ENCODE results near the gene SAP30BP. TPM values are rescaled to one million over a fixed set of nuclear protein-coding genes. Genes with fewer than 3 reads are reported as not detected.

The SAP30BP gene
- polyA plus RNA-seq, 1 donor from 2014 or later: 119 TPM

DNA sequence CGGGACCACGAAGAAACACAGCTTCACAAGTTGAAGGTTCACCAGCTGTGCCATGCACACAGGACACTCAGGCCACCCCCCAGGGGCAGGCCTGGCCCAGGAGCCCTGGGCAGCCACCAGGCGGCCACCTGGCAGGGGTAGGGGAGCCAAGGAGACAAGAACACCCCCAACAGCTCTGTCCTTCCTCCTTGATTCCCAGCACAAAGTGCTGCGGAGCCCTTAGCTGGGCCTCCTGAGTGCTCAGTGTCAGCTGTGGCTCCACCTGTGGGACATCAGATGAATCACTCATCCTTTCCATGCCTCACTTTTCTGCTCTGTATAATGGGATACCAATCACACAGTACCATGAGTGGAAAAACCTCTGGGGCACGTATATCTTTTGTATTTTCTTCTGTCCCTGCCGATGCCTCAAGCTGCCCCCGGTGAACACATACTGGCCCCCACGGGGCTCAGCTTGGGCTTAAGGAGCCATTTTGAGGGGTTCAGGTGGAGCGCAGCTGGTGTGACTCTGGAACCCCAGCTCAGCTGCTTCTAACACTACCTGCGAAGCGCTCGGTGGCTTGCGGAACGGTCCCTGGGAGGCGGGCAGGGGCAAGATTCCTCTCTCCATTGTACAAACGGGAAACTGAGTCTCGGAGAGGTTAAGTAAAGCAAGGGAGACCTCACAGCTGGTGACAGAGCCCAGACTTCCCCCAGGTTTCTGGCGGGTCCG, 85.8 kb downstream of the SAP30BP start:
- no peaks in the 10 kb centered on the region for H3K9me3 Mint-ChIP-seq
- H3K36me3 Mint-ChIP-seq: no peaks in the 10 kb centered on the region
- no peaks in the 10 kb centered on the region for H3K27me3 Mint-ChIP-seq
- peak overlapping the region in 2 of 3 donors; percentile 60 to 81 for H3K27ac Mint-ChIP-seq
- H3K4me1 Mint-ChIP-seq: peaks cover 11 to 14% (median 12%) of the 10 kb centered on the region in 3 donors
- peak overlapping the region; percentile 77 to 93 (median 85) for H3K4me3 Mint-ChIP-seq

GRCh38 chr17:75753514-75754377, 86.6 kb downstream of the SAP30BP start:
- Mint-ChIP-seq H3K36me3 (no peaks in the 10 kb centered on the region), H3K4me3 (peak overlapping the region; percentile 77 to 93 (median 85)), H3K9me3 (no peaks in the 10 kb centered on the region), H3K27ac (no peak overlapping the region), H3K27me3 (no peaks in the 10 kb centered on the region), H3K4me1 (peaks cover 10 to 14% (median 12%) of the 10 kb centered on the region in 3 donors)

DNA sequence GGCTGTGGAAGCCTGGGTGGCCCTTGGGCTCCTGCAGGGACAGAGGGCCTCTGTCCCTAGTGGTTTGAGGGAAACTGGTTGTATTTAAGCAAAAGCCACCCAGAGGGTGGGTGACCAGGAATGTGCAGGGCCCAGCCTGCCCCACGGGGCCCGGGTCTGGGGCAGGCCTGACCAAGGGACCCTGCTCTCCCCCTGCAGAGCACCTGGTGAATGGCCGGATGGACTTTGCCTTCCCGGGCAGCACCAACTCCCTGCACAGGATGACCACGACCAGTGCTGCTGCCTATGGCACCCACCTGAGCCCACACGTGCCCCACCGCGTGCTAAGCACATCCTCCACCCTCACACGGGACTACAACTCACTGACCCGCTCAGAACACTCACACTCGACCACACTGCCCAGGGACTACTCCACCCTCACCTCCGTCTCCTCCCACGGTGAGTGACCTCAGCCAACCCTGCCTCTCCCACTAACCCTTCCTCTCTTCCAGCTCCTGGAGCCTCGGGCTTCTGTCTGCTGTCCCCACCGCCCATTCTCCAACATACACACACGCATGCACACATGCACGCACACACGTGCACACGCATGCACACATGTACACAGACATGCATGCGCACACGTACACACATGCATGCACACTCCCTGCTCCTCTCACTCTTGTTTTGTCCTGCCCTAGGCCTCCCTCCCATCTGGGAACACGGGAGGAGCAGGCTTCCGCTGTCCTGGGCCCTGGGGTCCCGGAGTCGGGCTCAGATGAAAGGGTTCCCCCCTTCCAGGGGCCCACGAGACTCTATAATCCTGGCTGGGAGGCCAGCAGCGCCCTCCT, 87.5 kb downstream of the SAP30BP start:
- Mint-ChIP-seq H3K27ac (peak overlapping the region in 1 of 3 donors; percentile 64), H3K4me1 (peaks cover 9 to 14% (median 10%) of the 10 kb centered on the region in 3 donors), H3K9me3 (no peaks in the 10 kb centered on the region), H3K36me3 (no peaks in the 10 kb centered on the region), H3K27me3 (no peaks in the 10 kb centered on the region), H3K4me3 (peak overlapping the region; percentile 59 to 94 (median 81))

DNA sequence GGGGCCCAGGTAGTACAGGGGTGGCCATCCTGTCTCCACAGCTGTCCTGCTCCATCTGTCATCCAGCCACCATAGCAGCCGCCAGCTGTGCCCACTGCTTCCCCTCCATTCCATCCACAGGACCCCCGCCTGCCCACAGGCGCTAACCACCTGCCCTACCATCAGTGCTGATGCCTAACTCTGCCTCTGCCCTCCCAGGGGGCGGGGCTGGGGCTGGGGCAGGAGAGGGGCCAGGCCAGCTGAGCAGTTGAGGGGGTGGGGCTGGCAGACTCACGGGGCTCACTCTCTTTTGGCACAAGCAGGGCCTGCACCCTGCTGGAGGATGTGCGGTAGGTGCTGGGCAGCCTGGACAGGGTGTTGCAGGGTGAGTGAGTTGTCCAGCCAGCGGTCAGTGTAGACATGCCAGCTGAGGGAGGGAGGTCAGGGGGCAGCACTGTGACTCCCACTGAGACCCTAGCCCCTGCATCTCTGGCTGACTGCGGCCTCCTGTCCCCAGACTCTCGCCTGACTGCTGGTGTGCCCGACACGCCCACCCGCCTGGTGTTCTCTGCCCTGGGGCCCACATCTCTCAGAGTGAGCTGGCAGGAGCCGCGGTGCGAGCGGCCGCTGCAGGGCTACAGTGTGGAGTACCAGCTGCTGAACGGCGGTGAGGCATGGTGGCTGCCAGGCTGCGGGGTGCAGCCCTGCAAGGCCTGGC, 88.2 kb downstream of the SAP30BP start:
- no peak overlapping the region for H3K27ac Mint-ChIP-seq
- H3K36me3 Mint-ChIP-seq: no peaks in the 10 kb centered on the region
- H3K9me3 Mint-ChIP-seq: no peaks in the 10 kb centered on the region
- peak overlapping the region in 3 of 4 donors; percentile 59 to 94 (median 76) for H3K4me3 Mint-ChIP-seq
- peaks cover 3 to 10% (median 5%) of the 10 kb centered on the region in 3 donors for H3K4me1 Mint-ChIP-seq
- H3K27me3 Mint-ChIP-seq: no peaks in the 10 kb centered on the region

GRCh38 chr17:75755990-75756389, 88.9 kb downstream of the SAP30BP start:
- Mint-ChIP-seq H3K27me3 (no peaks in the 10 kb centered on the region), H3K9me3 (no peaks in the 10 kb centered on the region), H3K4me3 (no peak overlapping the region), H3K4me1 (peaks cover 3 to 8% (median 5%) of the 10 kb centered on the region in 3 donors), H3K36me3 (no peaks in the 10 kb centered on the region), H3K27ac (no peak overlapping the region)

DNA sequence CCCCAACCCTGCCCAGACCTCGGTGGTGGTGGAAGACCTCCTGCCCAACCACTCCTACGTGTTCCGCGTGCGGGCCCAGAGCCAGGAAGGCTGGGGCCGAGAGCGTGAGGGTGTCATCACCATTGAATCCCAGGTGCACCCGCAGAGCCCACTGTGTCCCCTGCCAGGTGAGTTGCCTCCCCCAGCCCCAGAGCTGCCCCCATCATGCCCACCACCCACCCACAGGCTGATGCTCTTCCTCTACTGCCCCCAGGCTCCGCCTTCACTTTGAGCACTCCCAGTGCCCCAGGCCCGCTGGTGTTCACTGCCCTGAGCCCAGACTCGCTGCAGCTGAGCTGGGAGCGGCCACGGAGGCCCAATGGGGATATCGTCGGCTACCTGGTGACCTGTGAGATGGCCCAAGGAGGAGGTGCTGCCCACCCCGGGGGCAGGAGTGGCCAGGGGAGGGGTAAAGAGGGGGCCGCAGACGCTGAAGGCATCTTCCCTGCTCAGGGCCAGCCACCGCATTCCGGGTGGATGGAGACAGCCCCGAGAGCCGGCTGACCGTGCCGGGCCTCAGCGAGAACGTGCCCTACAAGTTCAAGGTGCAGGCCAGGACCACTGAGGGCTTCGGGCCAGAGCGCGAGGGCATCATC, 89.4 kb downstream of the SAP30BP start:
- no peaks in the 10 kb centered on the region for H3K36me3 Mint-ChIP-seq
- no peaks in the 10 kb centered on the region for H3K27me3 Mint-ChIP-seq
- no peaks in the 10 kb centered on the region for H3K9me3 Mint-ChIP-seq
- H3K27ac Mint-ChIP-seq: no peak overlapping the region
- H3K4me1 Mint-ChIP-seq: peaks cover 3 to 8% (median 5%) of the 10 kb centered on the region in 3 donors
- no peak overlapping the region for H3K4me3 Mint-ChIP-seq

DNA sequence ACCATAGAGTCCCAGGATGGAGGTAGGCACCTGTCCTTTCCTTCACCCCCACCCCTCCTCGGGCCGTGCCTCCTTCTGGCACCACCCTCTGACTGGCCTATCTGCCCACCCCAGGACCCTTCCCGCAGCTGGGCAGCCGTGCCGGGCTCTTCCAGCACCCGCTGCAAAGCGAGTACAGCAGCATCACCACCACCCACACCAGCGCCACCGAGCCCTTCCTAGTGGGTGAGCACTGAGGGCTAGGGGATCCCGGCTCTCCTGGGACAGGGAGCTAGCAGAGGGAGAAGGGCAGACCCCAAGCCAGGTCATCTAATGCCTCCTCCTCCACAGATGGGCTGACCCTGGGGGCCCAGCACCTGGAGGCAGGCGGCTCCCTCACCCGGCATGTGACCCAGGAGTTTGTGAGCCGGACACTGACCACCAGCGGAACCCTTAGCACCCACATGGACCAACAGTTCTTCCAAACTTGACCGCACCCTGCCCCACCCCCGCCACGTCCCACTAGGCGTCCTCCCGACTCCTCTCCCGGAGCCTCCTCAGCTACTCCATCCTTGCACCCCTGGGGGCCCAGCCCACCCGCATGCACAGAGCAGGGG, 90.0 kb downstream of the SAP30BP start:
- H3K27me3 Mint-ChIP-seq: no peaks in the 10 kb centered on the region
- peaks cover 3 to 8% (median 5%) of the 10 kb centered on the region in 3 donors for H3K4me1 Mint-ChIP-seq
- H3K36me3 Mint-ChIP-seq: no peaks in the 10 kb centered on the region
- H3K9me3 Mint-ChIP-seq: no peaks in the 10 kb centered on the region
- H3K27ac Mint-ChIP-seq: peak overlapping the region in 1 of 3 donors; percentile 16
- H3K4me3 Mint-ChIP-seq: no peak overlapping the region

Other genes starting within 250 kb of the SAP30BP start
- 19.5 TPM for gene TMEM94, start 210.7 kb upstream of the SAP30BP start, polyA plus RNA-seq
- gene CASKIN2, start 151.8 kb upstream of the SAP30BP start, polyA plus RNA-seq: not detected
- 34.9 TPM for gene TSEN54, start 150.8 kb upstream of the SAP30BP start, polyA plus RNA-seq
- gene LLGL2, start 141.6 kb upstream of the SAP30BP start, polyA plus RNA-seq: 21.8 TPM
- 2.4 TPM for gene MYO15B, start 79.5 kb upstream of the SAP30BP start, polyA plus RNA-seq
- 0.36 TPM for gene SMIM5, start 33.9 kb upstream of the SAP30BP start, polyA plus RNA-seq
- gene RECQL5, start 184 bp upstream of the SAP30BP start, polyA plus RNA-seq: 25.3 TPM
- gene ITGB4, start 54.1 kb downstream of the SAP30BP start, polyA plus RNA-seq: 0.48 TPM
- gene GALK1, start 97.9 kb downstream of the SAP30BP start, polyA plus RNA-seq: 18.6 TPM
- gene UNK, start 117.5 kb downstream of the SAP30BP start, polyA plus RNA-seq: 28.6 TPM
- gene UNC13D, start 177.1 kb downstream of the SAP30BP start, polyA plus RNA-seq: 42.0 TPM
- 131 TPM for gene WBP2, start 188.0 kb downstream of the SAP30BP start, polyA plus RNA-seq
- 12.4 TPM for gene TRIM47, start 211.2 kb downstream of the SAP30BP start, polyA plus RNA-seq
- gene TRIM65, start 229.6 kb downstream of the SAP30BP start, polyA plus RNA-seq: 25.0 TPM
- 77.5 TPM for gene MRPL38, start 237.5 kb downstream of the SAP30BP start, polyA plus RNA-seq

Measured in IgD-negative memory B cell (primary cell).